HG03108 (cell line): ENCODE results near the gene EPHB4.
"Not testable (repeated sequence)": the region's sequence is repeated elsewhere in the genome, so short reads cannot be mapped to it uniquely, and the experiment has no call there.

Source experiments
- ATAC-seq: cut with Tn5 transposase; IDR thresholded peaks from one replicate; pipeline ENCODE4 v1.9.1; 2021; ENCODE audit warnings: moderate library complexity; ENCODE audit not compliant: unreplicated experiment

The EPHB4 gene

DNA sequence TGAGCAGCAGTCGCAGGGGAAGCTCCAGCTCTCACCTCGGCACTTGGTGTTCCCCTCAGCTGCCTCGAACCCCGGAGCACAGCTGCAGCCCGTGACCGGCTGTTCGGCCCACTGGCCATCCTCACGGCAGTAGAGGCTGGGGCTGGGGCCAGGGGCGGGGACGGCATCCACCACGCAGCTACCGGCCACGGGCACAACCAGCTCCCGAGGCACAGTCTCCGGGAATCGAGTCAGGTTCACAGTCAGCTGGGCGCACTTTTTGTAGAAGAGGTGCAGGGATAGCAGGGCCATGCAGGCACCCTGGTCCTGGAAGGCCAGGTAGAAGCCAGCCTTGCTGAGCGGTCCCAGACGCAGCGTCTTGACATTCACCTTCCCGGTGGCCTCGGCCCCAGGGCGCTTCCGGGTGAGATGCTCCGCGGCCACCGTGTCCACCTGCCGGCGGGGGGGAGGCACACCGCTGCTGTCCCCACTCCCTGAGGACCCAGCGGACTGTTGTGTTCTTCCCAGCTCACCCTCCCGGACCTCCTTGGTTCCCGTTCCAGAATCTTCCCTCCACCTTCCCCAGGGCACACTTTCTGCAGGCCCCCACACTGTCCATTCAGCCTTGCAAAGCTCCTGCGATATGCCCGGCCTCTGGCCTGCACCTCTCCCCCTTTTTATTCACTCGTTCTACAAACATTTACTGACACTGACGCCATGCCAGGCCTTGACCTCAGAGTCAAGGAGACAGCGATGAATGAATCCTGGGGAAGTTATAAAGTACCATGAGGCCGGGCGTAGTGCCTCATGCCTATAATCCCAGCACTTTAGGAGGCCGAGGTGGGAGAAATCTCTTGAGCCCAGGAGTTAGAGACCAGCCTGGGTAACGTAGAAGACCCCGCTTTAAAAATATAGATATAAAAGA lies 4.8 kb downstream of the EPHB4 start:
- ATAC-seq: no peak

DNA sequence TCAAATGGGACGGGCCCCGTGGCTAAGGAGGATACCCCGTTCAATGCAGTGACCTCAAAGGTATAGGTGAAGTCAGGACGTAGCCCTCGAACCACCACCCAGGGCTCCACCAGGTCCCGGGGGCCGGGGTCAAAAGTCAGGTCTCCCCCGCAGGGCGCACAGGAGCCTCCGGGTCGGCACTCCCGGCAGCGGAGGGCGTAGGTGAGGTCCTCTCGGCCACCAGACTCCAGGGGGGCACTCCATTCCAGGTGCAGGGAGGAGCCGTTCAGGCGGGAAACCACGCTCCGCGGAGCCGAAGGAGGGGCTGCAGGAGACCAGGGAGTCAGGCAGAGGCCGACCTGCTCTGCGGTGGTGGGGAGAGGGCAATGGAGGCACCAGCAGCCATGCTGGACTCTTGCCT lies 7.7 kb downstream of the EPHB4 start:
- no peak for ATAC-seq

DNA sequence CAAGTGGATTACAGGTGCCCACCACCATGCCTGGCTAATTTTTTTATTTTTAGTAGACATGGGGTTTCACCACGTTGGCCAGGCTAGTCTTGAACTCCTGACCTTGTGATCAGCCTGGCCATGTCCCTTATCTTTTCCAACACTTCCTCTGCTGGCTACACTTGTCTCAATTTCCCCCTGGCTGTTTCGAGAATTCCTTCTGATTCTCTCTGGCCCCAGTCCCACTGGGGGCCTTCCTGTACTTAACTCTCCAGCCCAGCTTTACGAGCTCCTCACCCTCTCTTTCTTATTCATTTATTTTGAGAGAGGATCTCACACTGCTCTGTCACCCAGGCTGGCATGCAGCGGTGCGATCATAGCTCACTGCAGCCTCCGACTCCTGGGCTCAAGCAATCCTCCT lies 8.5 kb downstream of the EPHB4 start:
- no peak for ATAC-seq

DNA sequence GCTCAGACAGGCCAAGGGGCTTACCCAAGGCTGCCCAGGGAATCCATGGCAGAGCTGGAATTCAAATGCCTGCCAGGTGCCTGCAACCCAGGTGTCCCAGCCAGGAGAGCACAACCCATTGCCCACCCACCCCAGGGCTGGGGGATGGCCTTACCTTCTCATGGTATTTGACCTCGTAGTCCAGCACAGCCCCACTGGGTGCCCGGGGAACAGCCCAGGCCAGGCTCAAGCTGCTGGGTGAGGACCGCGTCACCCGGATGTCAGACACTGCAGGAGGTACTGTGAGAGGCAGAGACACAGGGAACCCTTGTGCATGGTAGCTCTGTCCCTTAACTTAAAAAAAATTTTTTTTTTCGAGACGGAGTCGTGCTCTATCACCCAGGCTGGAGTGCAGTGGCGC lies 9.0 kb downstream of the EPHB4 start:
- ATAC-seq: no peak

DNA sequence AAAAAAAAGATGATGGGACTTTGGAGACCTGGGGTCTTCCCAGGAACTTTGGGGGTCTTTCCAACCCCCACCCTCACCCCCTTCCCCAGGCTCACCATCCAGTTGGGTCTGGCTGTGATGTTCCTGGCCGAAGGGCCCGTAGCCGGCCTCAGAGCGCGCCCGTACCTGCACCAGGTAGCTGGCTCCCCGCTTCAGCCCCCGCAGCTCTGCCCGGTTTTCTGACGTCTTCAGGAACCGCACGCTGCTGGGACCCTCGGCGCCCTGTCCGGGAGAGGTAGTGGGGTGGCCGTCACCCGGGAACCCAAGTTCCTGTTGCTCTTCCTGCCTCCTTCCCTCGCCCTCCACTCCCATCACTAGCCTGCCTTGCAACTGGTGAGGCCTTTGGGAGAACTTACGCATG lies 10.2 kb downstream of the EPHB4 start:
- ATAC-seq: no peak

DNA sequence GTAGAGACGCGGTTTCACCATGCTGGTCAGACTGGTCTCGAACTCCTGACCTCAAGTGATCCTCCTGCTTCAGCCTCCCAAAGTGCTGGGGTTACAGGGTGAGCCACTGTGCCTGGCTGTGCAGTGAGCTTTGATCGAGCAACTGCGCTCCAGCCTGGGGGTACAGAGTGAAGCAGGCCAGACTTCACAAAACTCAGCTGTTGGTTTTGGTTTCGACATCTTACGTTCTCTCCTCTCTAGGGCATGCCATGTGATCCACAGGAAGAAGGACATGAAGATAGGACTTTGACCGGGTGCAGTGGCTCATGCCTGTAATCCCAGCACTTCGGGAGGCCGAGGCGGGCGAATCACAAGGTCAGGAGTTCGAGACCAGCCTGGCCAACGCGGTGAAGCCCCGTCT lies 10.8 kb downstream of the EPHB4 start:
- ATAC-seq: not testable (repeated sequence)

DNA sequence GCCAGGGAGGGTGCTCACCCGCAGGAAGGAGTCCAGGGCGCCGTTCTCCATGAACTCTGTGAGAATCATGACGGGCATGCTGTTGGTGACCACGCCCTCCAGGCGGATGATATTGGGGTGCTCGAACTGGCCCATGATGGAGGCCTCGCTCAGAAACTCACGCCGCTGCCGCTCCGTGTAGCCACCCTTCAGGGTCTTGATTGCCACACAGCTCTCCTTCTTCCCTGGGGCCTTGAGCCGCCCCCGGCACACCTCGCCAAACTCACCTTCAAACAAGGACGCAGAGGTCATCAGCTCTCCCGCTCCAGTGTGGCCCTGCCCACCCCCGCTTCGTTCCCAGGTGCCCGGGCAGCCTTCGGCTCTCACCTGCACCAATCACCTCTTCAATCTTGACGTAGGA lies 14.6 kb downstream of the EPHB4 start:
- ATAC-seq: no peak

DNA sequence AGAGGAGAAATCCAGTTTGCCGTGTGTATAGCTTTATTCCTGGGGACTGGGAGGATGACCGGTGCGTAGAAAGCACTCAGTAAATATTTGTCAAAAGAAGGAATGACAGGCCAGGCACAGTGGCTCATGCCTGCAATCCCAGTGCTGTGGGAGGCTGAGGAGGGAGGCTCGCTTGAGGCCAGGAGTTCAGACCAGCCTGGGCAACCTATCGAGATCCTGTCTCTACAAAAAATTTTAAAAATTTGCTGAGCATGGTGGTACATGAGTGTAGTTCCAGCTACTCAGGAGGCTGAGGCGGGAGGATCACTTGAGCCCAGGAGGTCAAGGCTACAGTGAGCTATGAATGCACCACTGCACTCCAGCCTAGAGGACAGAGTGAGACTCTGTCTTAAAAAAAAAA lies 15.8 kb downstream of the EPHB4 start:
- no peak for ATAC-seq

DNA sequence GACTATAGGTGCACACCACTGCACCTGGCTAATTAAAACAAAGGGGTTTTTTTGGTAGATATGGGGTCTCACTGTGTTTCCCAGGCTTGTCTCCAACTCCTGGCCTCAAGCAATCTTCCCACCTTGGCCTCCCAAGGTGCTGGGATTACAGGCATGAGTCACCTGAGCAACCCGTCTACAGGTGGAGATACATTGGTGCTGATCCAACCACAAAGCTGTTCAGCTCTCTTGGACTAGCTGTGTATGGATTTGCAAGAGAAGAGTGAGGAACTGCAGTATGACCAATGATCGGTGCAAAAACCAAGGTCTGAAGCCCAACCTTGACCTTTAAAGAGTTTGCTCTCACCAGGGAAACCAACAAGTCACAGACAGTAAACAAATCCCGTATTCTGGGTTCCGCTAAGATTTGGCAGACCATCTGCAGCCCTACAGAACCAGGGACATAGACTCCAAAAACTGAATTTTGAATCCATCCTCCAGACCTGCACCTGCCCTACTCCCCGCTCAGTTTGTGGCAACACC lies 18.9 kb downstream of the EPHB4 start:
- ATAC-seq: no peak

DNA sequence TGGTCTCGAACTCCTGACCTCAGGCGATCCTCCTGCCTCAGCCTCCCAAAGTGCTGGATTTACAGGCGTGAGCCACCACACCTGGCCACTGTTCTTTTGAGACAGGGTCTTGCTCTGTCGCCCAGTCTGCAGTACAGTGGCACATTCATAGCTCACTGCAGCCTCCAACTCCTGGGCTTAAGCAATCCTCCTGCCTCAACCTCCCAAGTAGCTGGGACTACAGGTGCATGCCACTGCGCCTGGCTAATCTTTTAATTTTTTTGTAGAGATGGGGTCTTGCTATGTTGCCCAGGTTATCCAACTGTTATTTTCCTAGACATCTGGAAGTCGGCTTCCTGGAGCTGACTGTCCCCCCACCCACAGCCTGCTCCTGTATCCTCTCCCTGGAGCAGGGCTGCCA lies 20.4 kb downstream of the EPHB4 start:
- ATAC-seq: not testable (repeated sequence)

DNA sequence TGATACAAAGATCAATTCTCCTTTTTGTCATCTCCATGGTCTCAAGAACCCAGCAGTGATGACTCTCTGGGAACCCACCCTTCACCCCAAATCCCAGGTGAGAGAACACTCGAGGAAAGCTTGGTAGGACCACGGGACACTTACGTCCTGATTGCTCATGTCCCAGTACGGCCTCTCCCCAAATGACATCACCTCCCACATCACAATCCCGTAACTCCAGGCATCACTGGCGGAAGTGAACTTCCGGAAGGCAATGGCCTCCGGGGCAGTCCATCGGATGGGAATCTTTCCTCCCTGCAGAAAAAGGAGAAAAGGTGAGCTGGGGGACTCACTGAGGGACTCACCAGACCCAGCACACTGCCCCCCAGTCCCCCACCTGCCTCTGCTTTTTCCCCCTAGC lies 21.0 kb downstream of the EPHB4 start:
- no peak for ATAC-seq

DNA sequence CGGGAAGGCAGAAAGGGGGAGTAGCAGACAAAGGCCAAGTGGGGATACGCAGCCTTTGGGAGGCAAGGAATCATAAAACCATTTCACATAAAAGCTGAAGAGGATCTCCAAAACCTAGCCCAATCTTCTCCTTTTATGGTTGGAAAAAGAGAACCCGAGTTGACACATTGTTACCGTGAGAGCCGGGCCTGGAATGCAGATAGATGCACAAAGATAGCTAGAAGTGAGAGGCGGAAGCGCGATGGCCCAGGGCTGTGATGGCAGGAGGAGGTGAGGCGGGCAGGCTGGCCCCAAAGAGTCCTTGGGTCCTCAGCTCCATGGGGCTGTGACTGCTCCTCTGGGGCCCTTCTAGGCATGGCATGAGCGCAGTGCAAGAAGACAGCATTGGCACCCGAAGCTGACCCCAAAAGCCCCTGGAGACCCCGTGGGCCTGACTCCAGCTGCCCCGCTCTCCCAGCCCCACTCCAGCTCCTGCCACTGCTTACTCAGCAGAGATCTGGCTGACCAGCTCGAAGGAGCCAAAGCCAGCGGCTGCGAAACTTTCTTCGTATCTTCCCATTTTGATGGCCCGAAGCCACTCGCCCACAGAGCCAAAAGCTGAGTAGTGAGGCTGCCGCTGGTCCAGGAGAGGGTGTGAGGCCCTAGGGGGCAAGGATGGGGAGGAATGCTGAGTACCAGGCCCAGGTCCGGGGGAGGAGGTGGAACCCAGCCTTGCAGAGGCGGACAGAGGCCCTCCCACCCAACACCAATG lies 22.5 kb downstream of the EPHB4 start:
- no peak for ATAC-seq

DNA sequence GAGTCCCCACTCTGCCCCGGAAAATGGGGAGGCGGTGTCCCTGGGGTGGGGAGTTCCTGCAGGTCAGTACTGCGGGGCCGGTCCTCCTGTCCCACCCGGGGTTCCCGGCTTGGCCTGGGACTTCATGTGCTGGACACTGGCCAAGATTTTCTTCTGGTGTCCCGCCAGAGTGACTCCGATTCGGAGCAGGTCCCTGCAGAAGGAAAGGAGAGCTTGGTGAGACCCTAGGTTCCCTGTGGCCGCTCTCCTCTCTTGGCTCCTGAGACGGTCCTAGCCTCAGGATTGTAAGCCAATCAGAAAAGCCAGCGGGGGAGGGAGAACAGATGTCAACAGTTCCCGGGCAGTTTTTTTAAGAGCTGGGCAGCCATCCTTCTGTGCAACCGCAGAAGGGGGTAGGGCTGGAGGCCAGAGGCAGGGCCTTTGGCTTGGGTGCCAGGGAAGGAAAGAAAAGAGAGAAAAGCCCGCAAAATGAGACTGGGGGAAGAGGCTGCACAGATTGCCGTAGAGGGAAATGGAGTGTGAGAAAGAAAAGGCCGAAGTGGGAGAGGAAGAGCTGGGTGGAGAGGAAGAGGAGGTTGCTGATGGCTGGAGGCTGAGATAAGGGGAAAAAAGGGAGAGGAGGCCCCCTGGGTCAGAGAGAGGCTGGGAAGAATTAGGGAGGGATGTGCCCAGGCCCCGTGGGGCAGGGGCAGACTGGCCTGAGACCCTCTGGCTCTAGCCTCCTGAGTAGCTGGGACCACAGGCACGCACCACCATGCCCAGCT lies 23.7 kb downstream of the EPHB4 start:
- peak; percentile 97 for ATAC-seq

DNA sequence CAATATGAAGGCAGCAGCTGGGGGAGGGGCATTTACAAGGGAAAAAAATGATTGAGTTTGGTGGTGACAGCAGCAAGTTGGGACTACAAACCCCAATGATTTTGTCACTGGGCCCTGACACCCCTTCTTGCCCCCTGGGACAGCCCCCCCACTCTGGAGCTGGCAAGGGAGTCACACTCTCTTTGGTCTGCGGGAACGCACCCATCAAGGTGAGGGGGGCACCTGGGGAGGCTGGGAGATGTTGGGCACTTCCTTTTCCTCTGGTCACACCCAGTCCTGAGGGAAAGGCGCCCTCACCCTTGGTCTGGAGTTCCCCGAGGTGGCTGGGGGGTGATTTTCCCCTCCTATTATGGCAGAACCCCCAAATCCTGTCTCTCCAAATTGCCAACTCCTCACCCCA lies 24.4 kb downstream of the EPHB4 start:
- no peak for ATAC-seq

DNA sequence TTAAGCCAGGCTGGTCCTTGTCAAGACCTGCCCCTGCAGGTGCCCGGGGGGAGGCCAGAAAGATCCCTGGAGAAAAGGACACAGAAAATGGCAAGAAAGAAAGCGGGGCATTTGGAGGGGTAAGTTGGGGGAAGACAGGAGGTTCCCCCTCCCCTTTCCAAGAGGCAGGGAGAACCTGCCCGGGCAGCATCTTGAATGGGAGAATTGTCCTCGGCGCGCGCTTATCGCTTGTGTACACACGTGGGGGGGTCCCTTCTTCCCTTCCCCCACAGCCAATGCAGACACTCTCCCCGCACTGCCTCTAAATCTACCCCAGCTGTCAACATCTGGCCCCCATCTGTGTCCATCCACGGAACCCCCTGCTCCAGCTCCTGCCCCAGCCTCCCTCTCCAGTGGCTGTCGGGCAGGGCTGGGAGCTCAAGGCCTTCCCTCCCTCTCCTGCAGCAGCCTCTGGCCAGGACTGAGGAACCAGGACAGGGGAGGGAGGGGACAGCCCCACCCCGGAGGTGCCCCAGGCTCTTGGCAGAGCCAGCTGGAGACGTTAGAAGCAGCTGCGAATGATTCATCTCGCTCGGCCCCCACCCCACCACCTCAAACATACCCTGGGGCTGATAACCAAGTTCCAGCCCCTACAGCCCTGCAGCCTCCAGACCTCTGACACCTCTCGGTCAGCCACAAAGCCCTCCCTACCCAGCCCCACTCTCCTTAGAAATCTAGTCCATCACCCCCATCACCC lies 25.3 kb downstream of the EPHB4 start:
- ATAC-seq: no peak

DNA sequence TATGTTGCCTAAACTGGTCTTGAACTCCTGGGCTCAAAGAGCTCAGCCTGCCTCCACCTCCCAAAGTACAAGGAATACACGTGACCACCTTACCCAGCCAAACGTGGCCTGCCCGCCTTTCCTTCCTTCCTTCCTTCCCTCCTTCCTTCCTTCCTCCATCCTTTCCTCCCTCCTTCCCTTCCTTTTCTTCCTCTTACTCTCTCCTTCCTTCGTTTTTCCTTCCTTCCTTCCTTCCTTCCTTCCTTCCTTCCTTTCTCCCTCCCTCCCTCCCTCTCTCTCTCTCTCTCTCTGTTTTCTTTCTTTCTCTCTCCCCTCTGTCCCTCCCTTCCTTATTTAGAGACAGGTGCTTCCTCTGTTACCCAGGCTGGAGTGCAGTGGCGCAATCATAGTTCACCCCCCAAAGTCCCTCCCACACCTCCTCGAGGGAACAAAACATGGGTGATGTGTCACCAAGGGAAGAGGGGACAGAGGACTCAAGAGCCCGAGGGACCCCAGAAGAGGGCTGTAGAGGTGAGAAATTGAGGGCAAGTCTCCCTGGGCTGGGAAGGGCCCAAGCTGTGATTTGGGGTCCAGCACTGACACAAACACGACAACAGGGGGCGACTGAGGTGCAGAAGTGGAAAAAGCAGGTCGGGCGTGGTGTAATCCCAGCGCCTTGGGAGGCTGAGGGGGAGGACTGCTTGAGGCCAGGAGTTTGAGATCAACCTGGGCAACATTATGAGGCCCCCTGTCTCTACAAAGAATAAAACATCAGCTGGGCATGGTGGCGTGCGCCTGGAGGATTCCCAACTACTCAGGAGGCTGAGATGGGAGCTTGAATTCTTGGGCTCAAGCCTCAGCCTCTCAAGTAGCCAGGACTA lies 28.1 kb downstream of the EPHB4 start:
- no peak for ATAC-seq

DNA sequence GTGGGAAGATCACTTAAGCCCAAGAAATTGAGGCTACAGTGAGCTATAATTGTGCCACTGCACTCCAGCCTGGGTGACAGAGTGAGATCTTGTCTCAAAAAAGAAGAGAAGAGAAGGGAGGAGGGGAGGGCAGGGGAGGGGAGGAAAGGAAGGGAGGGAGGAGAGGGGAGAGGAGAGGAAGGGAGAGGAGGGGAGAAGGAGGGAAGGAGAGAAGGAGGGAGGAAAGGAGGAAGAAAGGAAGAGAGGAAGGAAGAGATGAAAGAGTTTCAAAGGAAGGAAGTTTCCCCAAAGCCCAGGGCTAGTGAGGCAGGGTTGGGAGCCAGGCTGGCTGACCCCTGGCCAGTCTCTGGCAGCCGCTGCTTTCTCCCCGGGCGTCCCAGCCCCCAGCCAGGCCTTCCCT lies 32.6 kb downstream of the EPHB4 start:
- no peak for ATAC-seq

DNA sequence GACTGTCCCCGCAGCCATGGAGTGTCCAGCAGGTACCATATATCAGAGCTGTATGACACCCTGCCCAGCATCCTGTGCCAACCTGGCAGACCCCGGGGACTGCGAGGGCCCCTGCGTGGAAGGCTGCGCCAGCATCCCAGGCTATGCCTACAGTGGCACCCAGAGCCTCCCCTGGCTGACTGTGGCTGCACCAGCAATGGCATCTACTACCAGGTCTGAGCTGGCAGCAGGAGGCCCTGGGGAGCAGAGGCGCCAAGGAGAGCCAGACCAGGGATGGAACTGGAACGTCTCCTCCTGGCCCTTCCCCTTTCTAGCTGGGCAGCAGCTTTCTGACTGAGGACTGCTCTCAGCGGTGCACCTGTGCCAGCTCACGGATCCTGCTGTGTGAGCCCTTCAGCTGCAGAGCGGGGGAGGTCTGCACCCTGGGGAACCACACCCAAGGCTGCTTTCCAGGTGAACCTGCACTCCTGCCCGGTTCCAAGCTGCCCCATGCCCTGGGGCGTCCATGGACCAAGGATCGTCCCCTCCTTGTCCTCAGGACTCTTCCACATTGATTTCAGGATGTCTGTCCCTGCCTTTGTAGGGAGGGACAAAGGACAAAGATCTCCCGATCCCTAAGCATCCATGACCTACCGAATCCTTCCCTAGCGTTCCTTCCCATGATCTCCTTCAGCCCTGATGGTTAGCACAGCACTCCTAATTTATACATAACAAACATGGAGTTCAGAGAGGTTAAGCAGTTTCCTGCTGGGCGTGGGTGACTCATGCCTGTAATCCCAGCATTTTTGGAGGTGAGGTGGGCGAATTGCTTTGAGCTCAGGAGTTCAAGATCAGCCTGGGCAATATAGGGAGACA lies 33.3 kb downstream of the EPHB4 start:
- ATAC-seq: no peak
